Thyroid gland (tissue), 4 donors: ENCODE measurements around the gene ANKRD61.

Source experiments
- CTCF ChIP-seq, 6 experiments: fragments of 200-600 bp in 3 of 6; fragments of 450-650 bp in 3 of 6; sonication (generic) in 3 of 6; IDR thresholded peaks; one replicate each; pipeline ENCODE4 v1.5.1; 2016 to 2019; ENCODE audit warnings: antibody characterized with exemption in 6 of 6, mild to moderate bottlenecking in 2 of 6, inconsistent platforms in 1 of 6, moderate library complexity in 1 of 6
- POLR2A ChIP-seq, 2 donors: fragments of 450-650 bp; IDR thresholded peaks; one replicate each; pipeline ENCODE4 v1.6.1; 2017; ENCODE audit warnings: antibody characterized with exemption in 2 of 2, mild to moderate bottlenecking in 2 of 2, moderate library complexity in 1 of 2

DNA sequence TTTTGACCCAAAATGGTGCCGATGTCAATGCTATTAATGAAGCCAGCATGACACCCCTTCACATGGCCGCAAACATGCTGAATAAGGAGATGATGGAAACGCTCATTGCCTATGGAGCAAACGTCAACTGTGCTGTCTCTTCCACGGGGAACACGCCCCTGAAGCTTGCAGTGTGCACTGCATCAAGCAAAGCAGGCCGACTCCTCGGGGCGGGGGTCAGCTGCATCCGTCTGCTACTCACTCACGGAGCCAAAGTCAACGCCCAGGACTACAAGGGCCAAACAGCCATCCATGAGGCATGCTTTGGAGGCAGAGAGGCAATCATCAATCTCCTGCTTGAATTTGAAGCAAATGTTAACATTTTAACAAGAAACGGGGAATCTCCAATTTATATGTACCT is 4.5 kb downstream of the ANKRD61 start:
- TF ChIP-seq CTCF (IDR thresholded peaks at IDR 0.05) (no peak), POLR2A (IDR thresholded peaks at IDR 0.05) (no peak)
